Myocyte (in vitro differentiated cells): ENCODE measurements around the gene ANO8. TPM values are rescaled to one million over a fixed set of nuclear protein-coding genes. Genes with fewer than 3 reads are reported as not detected.
"Not testable (repeated sequence)": the region's sequence is repeated elsewhere in the genome, so short reads cannot be mapped to it uniquely, and the experiment has no call there.

Source experiments
- DNase-seq: peaks from one replicate; pipeline ENCODE4 v3.0.0-alpha.2; 2012; ENCODE audit warnings: low read depth
- polyA plus RNA-seq: library from polyadenylated mRNA; unstranded; fragments of >200 nt; gene quantifications from one replicate; pipeline ENCODE4 v1.2.1, GENCODE V29; 2012; ENCODE audit warnings: missing spikeins
- total RNA-seq: library from RNA; depleted of rRNA; stranded (reverse); fragments of >200 nt; gene quantifications from 2 replicates; pipeline ENCODE4 v1.2.3, GENCODE V29; 2014

ANO8 gene, protein sequence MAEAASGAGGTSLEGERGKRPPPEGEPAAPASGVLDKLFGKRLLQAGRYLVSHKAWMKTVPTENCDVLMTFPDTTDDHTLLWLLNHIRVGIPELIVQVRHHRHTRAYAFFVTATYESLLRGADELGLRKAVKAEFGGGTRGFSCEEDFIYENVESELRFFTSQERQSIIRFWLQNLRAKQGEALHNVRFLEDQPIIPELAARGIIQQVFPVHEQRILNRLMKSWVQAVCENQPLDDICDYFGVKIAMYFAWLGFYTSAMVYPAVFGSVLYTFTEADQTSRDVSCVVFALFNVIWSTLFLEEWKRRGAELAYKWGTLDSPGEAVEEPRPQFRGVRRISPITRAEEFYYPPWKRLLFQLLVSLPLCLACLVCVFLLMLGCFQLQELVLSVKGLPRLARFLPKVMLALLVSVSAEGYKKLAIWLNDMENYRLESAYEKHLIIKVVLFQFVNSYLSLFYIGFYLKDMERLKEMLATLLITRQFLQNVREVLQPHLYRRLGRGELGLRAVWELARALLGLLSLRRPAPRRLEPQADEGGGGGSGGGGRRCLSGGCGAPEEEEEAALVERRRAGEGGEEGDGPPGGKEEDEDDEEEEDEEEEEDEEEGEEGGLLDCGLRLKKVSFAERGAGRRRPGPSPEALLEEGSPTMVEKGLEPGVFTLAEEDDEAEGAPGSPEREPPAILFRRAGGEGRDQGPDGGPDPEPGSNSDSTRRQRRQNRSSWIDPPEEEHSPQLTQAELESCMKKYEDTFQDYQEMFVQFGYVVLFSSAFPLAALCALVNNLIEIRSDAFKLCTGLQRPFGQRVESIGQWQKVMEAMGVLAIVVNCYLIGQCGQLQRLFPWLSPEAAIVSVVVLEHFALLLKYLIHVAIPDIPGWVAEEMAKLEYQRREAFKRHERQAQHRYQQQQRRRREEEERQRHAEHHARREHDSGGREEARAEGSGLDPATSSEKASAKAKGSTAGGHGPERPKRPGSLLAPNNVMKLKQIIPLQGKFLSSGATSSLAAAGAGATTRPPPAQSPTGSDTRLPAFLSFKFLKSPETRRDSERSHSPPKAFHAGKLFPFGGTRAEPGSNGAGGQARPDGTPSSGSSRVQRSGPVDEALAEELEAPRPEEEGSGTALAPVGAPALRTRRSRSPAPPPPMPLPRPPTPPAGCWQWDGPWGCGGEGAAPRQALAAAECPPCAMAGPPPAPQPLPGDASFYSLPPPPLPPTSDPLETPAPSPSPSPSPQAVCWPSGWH
- 8.3 and 8.7 TPM in 2 replicates for total RNA-seq
- polyA plus RNA-seq: 8.6 TPM

DNA sequence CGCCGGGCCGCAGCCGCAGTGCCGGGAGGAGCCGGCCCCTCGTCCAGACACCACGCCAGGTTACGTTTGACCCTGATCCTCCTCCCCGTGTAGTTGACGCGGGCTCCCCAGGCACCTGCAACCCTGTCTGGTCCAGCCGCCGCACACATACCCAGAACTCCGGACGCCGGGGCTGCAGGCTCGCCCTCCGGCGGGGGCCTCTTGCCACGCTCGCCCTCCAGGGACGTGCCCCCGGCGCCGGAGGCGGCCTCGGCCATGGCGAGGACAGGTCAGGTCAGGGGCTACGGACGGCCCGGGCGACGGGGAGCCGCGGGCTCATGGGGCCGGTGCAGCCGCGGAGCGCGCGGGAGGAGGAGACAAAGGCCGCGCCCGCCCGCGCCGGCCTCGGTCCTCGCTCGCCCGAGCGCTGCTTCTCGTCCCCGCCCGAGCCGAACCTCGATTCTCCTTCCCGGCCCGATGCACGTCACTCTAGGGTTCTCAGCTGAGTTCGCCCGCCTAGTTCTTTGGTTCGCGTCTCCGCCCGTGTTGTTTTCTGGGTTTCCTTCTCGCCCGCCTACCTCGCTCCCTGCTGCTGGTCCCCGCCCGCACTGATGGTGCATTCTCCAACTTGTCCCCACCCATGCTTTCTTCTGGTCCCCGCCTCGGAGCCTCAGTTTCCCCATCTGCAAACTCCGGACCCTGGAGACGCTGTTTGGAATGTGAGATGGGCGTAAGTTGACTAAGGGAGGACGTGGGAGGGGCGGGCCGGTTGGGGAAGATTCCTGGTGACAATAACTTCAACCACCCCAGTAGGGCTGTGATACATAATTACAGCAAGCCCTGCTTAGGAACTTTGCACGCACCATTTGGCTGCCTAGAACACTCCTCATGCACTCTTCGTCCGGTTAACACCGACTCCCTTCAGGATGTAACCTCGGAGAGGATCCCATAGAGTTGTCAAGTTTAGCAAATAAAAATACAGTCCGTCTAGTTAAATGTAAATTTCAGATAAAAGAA lies at the start of gene ANO8:
Gene ANO8, minus strand, starts transcription at position 442 of the 996 bp plus-strand sequence. Its CDS starts 185 bp downstream, at position 257.
- DNase-seq: peak; percentile 99

GRCh38 chr19:17380426-17381138 lies 45.9 kb upstream of the ANO8 start:
- DNase-seq: no peak

DNA sequence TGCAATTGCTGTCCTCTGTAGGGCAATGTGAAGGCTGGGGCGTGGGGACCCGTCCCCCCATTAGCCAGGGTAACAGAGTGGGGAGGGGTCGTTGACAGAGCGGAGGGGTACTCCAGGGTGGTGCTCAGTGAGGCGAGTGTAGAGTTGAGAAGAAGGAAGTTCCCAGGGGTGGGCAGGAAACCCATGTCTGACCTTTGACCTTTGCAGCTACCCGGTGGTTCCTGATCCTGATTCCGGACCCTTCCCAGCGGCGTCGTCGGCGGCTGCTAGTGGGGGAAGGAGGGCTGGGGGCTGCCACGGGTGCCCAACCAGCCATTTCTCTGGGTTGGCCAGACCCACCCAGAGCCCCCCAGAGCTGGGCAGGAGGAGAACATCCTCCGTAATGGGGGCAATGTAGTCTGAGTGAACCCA lies 44.6 kb upstream of the ANO8 start:
- DNase-seq: no peak

GRCh38 chr19:17378271-17378670 lies 43.6 kb upstream of the ANO8 start:
- DNase-seq: no peak

DNA sequence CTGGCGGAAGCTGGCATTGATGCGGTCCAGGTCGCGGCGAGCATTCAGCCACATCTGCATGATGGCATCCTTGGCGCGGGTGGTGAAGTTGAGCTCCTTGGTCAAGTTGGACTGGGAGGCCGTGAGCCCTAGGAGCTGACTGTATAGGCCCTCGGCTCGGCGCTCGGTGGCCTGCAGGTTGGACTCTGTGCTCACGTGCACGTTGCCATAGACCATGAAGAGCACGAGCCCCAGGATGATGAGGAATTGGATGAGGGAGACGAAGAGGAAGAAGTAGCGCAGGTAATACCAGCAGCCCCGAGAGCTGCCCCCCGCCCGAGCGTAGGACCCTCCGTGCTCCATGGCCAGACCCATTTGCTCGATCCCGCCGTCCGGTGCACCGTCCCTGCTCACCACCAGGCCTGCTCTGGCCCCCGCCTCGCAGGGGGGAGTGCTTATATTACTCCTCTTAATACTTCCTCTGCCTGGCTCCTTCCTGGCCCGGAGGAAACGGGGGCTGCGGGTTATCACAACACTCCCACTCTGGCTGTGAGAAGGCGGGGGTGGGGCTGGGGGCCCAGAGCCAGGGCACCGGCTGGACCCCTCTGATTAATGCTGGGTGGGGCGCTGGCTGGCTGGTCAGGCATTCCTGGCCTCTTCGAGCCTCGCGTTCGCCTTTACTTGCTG lies 42.4 kb upstream of the ANO8 start, which contains the start of gene PLVAP:
Gene PLVAP, minus strand, starts transcription at position 408 of the 666 bp plus-strand sequence. Its CDS starts 54 bp downstream, at position 354.
- no peak for DNase-seq

DNA sequence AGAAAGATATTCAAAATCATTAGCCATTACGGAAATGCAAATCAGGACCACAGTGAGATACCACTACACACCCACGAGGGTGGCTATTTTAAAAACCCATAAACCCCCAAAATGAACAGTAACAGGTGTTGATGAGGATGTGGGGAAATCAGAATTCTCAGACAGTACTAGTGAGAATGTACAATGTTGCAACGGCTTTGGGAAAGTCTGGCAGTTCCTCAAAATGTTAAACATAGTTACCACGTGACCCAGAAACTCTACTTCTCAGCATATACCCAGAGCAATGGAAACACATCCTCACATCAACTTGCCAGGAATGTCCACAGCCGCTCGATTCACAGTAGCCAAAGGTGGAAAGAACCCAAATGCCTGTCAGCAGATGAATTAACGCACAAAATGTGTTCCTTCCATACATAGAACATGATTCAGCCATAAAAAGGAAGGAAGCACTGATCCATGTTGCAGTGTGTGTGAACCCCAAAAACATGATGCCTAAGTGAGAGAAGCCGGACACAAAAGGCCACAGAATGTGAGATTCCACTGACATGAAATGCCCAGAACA lies 35.5 kb upstream of the ANO8 start:
- DNase-seq: peak; percentile 58

- DNase-seq: no peak
Observed at GRCh38 chr19:17365361-17365760, 30.7 kb upstream of the ANO8 start.

DNA sequence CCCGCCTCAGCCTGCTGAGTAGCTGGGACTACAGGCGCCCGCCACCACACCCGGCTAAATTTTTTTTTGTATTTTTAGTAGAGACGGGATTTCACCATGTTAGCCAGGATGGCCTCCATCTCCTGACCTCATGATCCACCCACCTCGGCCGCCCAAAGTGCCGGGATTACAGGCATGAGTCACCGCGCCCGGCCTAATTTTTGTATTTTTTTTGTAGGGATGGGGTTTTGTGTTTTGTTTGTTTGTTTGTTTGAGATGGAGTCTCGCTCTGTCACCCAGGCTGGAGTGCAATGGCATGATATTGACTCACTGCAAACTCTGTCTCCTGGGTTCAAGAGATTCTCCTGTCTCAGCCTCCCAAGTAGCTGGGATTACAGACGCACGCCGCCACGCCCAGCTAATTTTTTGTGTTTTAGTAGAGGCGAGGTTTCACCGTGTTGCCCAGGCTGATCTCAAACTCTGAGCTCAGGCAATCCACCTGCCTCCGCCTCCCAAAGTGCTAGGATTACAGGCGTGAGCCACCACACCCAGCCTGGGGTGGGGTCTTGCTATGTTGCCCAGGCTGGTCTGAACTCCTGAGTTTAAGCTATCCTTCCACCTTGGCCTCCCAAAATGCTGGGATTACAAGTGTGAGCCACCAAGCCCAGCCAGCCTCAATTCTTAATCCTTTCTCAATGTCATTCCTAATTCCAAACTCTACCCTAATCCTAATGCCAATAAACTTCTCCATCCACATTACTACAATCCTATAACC lies 29.4 kb upstream of the ANO8 start:
- not testable (repeated sequence) for DNase-seq

DNA sequence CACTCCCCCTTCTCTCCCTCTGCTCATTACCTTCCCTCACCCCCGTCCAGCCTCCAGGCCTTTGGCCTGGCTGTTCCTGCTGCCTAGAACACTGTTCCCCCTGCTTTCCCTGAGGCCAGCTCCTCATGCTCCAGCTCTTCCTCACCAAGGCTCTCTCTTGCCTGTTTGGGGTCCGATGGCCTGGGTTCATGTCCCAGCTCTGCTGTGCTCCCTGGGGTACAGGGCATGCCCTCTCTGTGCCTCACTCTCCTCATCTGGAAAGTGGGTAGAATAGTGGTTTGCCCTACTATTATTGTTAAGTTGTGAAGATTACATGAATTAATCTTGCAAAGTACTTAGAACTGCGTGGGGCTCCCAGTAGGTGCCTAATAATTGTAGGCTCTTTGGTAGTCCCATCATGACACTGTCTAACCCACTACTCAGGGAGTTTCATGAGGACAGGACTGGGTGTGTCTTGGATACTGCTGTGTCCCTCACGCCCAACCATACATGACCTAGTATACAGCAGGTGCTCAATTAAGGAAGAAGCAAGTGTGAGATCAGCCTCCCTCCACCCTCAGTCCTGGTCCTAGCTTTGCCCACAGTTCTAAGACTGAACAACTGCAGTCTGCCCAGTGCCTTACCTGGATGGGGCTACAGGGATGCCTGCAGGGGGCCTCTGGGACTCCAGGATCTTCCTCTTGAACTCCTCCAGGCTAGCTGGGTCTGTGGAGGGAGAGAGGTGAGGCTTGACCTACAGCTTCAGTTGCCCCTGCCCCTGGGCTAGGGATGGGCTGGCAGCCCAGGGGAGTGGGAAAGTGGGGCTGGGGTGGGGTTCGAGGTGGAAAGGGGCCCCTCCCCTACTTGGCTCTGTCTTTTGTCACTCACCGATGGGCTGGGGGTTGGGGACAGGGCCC lies 25.5 kb upstream of the ANO8 start:
- no peak for DNase-seq

- DNase-seq: peak; percentile 17
Observed at GRCh38 chr19:17358395-17358794, 23.7 kb upstream of the ANO8 start.

DNA sequence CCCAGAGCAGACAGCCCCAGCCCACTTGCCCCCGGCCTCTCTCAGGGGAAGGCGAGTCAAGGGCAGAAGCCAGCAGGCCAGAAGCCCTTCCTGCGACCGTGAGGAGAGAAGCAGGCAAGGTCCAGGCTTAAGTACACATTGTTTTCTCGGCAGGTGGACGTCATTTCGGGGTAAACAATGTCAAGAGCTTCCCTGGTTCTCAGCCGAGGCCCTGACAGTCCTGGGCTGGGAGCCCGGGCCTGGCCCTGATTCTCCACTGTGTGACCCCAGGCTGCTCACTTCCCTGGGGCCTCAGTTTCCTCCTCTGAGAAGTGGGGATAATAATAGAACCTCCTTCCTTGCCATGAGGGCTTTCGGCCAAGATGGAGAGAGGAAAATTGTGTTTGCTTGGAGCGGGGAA lies 23.1 kb upstream of the ANO8 start:
- DNase-seq: no peak

GRCh38 chr19:17357078-17357666 lies 22.5 kb upstream of the ANO8 start:
- DNase-seq: no peak

DNA sequence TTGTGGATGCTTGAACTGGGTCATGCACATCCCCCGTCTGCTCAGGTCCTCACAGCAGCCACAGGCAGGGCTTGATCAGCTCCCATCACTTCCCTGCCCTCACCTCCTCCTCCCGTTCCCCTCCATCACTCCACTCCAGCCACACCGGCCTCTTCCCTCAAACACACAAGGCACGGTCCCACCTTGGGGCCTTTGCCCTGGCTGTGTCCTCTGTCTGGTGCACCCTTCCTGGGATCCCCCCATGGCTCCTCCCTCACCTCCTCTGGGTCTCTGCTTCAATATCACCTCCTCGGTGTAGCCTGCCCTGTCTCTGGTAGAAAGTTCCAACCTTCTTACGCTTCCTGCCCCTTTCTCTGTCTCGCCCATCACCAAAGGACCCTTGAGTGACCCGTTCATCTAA lies 18.7 kb upstream of the ANO8 start:
- no peak for DNase-seq

DNA sequence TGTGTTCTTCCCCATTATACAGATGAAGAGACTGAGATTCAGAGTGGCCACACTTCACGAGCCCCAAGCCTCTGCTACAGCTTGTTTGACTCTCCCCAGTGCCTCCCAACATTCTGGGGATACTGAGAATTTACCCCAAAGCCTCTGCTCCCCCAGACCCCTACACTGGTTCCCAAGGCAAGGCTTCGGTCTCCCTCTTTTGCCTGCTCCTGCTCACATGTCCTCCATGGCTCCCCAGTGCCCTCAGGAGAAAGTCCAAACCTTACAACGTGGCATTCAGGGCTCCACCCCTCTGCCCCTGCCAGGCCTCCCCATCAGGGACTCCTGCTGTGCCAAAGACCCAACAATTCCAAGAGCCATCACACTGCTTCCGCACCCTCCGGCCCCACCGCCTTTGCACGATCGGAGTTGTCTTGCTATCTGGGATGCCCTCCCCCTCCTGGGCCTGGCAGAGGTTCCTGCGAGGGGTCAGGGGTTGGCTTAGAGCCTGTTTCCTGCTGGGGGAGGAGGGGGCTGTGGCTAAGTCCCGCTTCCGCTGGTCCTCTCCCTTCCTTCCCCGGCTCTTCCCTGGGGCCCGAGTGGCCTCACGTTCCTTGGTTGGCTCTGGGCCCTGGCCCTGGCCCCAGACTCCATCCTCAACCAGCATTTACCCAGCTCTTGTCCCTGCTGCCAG lies 18.1 kb upstream of the ANO8 start:
- DNase-seq: no peak

DNA sequence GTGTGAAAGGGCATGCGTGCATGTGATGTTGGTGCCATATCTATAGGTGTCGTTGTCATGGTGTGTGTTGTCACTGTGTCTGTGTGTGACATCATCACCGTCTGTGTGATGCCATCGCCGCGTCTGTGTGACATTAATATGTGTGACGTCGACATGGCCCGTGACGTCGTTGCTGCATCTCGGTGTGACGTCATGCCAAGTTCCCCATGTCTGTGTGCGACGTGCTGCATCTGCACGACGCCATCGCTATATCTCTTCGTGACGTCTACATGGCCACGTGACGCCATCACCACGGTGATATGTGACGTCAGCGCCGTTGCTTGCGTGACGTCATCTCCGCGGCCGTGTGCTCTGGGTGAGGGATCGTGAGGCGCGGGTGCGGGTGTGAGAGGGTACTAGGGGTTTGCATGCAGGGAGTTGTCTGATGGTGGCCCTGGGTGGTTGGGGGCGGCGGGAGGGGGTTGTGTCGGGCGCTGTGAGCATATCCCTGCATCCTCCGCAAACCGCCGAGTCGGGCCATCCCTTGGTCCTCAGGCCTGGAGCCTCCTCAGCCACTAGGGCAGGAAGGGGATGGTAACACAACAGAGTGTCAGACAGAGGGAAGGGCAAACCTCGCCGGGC lies 17.3 kb upstream of the ANO8 start:
- DNase-seq: no peak
